ENCODE results near the gene ADAMTSL2.

The ADAMTSL2 gene

GRCh38 chr9:133534346-133535291 lies at the start of gene ADAMTSL2:
Gene ADAMTSL2, plus strand, starts transcription at chr9:133534704. Its CDS starts 2,009 bp downstream, at chr9:133536713.
- peak; percentile 57 for DNase-seq

- DNase-seq, result peak; percentile 69
These were observed 48.8 kb upstream of the ADAMTSL2 start for GRCh38 chr9:133485531-133486260.

GRCh38 chr9:133487331-133487725 lies 47.2 kb upstream of the ADAMTSL2 start:
- no peak for DNase-seq

- DNase-seq, result no peak
These were observed 45.7 kb upstream of the ADAMTSL2 start for GRCh38 chr9:133488686-133489252.

- DNase-seq, result no peak
These were observed 45.0 kb upstream of the ADAMTSL2 start for GRCh38 chr9:133489253-133490190.

- no peak for DNase-seq
These were observed 44.3 kb upstream of the ADAMTSL2 start for GRCh38 chr9:133490201-133490681.

GRCh38 chr9:133490865-133491655 lies 43.4 kb upstream of the ADAMTSL2 start:
- no peak for DNase-seq

- DNase-seq, result no peak
These were observed 42.9 kb upstream of the ADAMTSL2 start for GRCh38 chr9:133491656-133491925.

GRCh38 chr9:133492061-133493021 lies 42.2 kb upstream of the ADAMTSL2 start:
- no peak for DNase-seq

GRCh38 chr9:133493428-133493827 lies 41.1 kb upstream of the ADAMTSL2 start:
- DNase-seq, result no peak

GRCh38 chr9:133493845-133494540 lies 40.5 kb upstream of the ADAMTSL2 start:
- no peak for DNase-seq

- no peak for DNase-seq
These were observed 39.7 kb upstream of the ADAMTSL2 start for GRCh38 chr9:133494636-133495326.

GRCh38 chr9:133495327-133496293 lies 38.9 kb upstream of the ADAMTSL2 start:
- no peak for DNase-seq

- DNase-seq, result no peak
These were observed 37.4 kb upstream of the ADAMTSL2 start for GRCh38 chr9:133496861-133497842.

GRCh38 chr9:133499132-133499891 lies 35.2 kb upstream of the ADAMTSL2 start:
- DNase-seq, result no peak

- DNase-seq, result no peak
These were observed 34.6 kb upstream of the ADAMTSL2 start for GRCh38 chr9:133499892-133500270.
